GM18511 (cell line): ENCODE data around the gene COL5A1.

ENCODE experiments used
- ATAC-seq: cut with Tn5 transposase; IDR thresholded peaks from one replicate; pipeline ENCODE4 v1.9.1; 2021; ENCODE audit warnings: mild to moderate bottlenecking, moderate library complexity; ENCODE audit not compliant: unreplicated experiment

Gene COL5A1

DNA sequence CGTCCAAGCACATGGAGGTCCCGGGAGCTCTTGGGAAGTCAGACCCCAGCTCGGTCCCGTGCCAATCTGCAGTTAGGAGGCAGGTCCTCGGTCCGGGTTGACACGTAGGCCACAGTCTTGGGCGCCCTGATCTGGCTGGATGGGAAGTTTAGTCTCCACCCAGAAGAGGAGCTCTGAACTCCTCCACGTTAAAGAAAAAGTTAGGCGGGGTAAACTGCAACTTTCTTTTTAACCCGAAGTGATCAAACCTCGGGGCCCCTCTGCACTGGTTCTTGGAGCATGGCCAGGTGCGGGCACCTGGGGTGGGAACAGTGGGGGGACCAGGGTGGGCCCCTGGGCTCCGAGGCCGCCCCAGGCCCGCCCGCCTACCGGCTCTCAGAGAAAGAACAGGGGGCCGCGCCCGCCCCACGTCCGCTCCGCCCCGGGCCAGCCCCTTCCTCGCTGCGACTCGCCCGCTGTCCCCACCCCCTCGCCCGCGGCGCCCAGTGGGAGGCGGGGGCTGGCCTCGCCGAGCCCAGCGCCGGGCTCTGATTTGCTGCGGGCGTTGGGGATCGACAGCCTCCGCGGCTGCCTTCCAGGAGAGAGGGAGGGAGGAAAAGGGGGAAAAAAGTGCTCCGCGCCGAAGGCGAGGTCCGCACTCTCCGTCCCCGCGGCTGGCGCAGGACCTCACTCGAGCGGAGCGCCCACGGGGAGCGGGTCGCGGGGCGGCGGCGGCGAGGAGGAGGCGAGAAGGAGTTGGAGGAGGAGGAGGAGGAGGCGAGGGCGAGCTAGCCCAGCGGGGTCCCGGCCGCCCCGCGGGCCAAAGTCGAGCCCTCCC is at the start of gene COL5A1:
COL5A1 (plus strand) TSS at position 631 of the 817 bp plus-strand sequence. CDS start 385 bp downstream, outside the sequence.
- ATAC-seq: no peak

DNA sequence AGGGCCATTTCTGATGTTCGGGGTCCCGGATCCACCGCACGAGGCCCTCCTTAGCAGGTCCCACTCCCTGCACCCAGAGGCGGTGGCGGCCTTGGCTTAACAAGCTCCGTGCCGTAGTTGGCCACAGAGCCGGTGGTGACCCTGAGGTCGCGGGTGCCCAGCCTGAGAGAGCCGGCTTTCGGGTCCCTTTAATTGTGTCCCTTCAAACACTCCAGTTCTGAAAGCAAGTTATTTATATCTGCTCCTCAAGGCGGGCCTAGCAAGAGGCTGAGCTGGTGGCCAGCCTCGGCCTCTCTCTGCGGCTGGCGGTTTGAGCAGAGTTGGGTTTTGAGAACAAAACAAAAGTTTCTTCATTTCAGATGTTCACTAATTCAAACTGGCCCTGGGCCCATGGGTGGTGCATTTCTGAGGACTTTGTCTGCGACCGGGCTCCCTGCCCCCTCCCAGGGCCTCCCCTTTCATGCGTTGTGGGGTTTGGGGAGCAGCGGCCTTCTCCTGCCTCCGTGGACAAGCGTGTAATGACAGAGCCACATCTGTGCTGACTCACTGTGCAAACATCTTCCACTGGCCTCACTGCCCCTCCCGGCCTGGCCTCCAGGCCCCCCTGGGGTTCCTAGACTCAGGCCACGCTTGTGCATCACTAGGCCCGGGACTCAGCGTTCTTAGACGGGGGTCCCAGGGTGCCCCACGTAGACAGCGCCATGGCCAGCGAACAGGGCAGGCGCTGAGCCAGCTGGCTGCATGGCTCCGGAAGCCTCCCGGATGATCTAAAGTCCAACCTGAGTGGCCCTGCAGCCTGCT is 49.4 kb upstream of the COL5A1 start:
- no peak for ATAC-seq

DNA sequence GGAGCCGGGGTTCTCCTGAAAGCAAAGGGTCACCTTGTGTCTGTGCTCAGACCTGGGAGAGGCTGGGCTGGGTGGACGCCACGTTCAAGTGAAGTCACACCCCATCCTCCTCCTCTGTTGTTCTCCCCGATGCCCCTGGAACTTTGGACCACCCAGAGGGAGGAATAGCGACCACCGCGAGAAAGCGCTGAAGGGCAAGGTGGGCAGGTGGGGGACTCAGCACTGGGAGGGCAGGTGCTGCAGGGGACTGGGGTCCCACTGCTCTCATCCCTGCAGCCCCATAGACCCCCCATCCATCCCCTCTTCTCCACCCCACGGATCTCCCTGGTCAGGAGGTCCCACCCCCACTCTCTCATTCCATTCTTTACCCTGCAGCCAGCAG is 48.8 kb upstream of the COL5A1 start:
- no peak for ATAC-seq

DNA sequence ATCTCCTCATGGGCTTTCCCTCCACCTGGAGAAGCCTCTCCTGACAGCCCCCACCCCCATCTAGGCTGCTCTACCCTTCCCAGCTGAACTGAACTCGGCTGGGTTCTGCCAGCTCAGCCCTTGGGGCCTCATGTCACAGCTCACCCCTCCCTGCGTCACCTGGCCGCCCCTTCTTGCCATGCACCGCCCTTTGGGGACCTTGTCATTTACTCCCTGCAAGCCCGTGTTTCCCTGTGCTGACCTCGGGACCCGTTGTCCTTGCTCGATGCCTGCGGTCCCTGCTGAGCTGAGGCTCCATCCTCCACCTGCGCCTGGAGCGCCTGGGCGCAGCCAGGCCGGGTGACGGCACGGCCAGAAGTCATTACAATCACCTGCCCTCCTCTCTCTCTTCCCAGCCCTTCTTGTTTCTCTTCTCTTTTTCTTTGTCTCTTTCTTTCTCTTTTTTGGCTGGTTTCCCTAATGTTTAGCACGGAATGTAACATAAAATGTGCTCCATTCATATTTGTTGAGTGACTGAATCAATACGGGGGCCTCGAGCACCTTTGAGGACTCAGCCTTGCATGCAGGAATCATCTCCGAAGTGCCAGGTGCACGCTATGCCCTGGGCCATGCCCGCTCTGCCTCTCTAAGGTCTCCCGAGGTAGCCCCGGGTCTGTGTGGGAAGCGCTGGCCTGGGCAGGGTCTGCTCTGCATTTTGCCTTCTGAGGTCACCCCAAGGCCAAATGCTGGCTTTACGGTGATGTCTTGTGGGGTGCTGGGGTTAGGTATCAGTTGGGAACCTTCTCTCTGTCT is 48.1 kb upstream of the COL5A1 start:
- no peak for ATAC-seq

DNA sequence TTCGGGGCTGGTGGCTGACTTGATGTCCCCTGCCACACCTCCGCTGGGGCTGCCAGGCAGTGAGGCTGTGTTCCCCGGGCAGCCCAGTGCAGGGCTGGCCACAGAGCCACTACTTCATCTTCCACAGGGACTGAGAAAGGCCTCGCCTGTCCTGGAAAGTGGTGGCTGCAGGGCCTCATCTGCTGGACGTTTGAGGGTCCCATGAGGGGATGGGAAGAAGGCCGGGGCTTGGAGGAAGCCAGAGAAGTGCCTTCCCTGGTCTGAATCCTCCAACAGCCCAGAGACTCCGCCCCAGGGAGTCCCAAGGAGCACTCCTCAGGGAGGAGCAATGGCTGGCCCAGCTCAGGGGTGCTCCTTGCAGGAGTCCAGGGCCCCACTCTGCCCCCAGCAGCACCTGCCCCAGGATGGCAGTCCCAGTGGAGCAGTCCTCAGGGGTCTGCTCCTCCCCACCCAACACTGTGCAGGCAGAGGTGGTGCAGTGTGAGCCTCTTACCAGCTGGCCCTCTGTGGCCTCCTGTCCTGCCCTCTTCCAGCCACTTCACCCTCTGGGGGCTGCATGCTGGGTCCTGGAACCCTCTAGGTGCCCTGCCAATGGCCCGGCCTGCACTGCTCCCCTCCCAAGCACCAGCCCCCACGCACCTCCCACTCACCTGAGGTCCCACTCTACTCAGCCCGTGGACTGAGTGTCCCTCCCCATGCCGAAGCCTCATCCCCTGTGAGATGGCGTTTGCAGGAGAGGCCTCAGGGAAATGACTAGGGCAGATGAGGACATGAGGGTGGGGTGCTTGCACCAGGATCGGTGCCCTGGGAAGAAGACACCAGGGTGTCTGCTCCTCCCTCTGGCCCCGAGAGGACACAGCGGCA is 47.3 kb upstream of the COL5A1 start:
- no peak for ATAC-seq

DNA sequence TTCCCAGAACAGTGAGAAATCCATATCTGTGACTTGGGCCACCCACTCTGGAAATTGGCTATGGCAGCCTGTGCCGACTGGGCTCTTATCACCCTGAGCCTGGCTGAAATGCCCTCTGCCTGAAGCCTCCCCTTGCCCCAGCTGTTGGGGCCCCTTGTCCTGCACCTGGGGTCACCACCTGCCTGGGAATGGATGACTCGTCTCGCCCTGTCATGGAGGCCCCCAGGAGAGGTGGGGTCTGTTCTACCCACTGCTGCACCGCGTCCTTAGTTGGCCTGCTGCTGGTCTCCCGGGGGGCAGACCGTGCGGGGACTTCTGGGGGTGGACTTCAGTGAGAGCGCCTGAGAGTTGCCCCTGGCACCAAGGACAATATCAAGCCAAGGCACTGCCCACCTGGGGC is 46.6 kb upstream of the COL5A1 start:
- no peak for ATAC-seq

DNA sequence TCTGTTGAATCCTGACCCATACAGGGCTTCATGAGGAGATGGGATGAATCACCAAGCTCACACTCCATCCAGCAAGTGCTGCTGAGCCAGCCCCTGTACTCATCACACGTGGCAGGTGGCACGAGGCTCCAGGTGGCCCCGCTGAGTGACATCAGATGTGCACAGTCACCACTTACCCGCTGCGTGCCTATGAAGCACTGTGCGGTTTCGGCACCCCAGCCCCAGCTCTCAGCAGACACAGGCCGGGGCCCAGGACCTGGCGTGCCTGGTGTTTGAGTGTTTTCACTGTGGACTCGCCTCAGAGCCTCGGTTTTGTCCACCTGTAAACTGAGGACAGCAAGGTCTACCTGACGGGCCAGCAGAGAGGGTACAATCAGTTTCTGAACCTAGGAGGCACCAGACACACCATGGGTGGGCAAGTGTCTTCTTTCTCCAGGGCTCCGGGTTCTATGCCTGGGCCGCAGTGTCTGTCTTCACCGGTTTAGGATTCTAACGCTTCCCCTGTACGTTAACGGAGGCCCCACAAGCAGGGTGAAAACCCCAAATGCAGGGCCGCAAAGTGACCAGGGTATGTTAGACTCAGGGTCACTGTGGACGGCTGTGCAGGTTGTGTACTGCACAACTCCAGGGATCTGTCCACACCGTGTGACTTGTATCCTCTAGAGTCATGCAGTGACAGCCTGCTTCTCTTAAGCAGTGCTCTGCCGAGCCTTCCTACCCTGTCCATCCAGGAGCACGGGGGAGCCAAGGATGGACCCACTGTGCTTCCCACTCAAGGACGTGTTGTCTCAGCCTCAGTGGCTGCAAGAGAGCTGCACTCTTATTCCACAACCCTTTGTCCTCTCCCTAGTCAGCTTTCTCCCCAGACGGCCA is 44.3 kb upstream of the COL5A1 start:
- no peak for ATAC-seq

DNA sequence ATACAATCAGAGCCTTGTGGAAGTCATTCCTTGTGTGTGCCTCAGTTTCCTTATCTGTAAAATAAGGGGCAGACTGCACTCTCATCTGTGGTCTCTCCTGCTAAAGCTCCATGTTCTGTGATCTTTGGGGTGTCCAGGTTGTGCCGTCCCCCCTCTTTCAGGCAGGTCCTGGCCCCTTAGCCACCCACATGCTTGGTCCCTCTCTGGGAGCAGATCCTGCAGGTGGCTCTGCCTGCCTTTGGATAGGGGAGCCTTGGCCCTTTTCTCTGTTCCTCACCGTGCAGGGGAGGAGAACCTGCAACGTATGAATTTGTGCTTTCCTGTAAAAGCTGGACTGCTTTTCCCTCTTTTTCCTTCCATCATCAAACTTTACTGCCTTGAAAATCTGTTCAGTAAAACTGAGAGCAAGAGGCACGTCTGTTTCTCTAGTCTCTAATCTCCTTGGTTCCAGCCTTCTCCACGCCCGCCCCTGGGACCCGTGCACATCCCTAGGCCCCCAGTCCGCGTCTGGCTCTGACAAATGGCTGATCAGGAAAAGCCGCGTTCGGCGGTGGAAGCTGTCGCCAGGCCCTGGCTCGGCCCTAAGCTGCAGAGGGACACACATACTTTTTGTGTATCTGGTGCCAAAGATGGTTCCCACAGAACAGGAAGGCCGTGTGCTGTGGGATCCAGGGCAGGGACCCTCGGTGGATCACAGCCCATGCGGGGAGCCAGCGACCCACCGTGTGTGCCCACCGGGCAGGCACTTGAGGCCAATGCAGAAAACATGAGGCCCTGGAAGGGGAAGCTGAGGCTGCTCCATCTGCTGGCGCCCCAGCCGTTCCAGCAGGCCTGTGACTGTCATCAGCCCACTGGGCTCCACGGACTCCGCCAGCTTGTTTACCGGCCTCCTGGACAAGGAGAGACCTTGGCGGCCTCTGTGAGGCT is 43.4 kb upstream of the COL5A1 start:
- ATAC-seq: no peak

DNA sequence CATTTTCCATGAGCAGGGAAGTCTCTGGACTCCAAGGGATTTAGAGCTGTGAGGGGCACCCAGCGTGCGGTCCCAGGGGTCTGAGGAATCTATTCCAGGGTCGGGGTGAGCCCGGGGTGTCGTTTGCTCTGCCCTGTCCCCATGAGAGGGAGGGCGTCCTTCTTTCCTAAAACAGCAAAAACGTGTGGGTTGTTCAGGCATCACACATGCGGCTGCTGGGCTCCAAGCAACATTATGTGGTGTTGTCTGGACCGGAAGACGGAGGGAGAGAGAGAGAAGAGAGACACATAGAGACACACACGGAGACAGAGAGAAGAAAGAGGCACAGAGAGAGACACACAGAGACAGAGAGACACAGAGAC is 42.7 kb upstream of the COL5A1 start:
- no peak for ATAC-seq

DNA sequence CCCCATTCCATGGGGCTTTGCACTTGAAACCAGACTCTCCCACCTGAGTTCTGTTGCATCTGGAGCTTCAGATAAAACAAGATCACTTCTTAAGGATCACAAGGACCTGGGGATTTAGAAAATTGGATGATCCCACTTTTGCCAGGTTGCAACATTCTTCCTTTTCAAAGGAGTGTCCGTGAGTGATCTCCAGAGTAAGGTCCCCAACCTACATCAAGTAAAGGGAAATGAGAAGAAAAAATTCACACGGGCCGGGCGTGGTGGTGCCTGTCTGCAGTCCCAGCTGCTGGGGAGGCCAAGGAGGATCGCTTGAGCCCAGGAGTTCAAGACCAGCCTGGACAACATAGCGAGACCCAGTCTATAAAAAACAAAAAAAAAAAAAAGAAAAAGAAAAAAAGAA is 41.2 kb upstream of the COL5A1 start:
- no peak for ATAC-seq

DNA sequence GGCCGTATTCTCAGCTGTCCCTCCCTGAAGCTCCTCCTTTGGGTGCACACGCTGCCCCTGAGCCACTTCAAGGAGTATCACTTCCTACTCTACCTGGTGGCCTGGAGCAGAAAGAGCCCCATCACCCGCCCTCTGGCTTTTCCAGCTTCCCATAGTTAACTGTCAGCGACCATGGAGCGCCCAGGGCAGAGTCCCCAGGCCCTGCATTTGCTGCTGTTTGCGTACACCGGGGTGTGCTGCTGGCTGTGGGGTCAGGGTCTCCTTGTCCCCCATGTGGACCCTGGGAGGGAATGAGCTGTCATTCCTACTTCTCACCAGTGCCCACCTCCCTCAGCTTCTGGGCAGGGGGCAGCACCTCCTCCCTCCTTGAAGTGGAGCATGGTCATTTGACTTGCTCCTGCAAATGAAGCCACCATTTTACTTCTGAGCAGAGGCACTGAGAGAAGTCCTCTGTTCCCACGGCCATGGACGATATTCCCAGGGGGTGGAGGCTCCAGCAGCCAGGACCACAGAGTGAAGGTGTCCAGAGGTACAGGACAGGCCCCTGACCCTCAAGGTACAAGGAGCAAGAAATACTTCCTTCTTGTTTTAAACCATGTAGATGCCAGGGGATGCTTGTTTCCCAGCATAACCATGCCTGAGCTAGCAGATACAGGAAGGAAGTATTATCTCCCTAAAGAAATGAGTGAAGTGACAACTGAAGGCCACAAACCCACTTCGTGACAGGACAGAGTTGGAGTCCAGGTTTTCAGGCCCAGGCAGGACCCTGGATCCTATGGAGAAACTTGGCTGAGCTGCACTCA is 40.6 kb upstream of the COL5A1 start:
- no peak for ATAC-seq

DNA sequence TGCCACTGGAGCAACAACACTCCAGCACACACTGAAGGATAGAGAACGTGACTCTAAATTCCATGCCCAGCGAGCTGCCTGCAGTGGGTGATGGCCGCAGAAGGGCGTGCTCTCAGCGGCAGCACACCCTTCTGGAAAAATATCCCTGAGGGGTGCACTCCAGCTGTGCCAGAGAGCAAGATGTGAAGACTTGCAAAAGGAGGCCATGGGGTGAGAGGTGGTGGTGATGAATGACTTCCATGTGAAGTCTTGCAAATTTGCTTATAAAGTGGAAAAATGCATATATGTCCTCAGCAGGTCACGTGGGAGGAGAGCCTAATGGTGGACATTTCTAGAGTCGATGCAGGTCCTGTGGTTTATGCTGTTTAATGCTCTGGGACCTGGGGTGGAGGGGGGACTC is 39.8 kb upstream of the COL5A1 start:
- no peak for ATAC-seq

DNA sequence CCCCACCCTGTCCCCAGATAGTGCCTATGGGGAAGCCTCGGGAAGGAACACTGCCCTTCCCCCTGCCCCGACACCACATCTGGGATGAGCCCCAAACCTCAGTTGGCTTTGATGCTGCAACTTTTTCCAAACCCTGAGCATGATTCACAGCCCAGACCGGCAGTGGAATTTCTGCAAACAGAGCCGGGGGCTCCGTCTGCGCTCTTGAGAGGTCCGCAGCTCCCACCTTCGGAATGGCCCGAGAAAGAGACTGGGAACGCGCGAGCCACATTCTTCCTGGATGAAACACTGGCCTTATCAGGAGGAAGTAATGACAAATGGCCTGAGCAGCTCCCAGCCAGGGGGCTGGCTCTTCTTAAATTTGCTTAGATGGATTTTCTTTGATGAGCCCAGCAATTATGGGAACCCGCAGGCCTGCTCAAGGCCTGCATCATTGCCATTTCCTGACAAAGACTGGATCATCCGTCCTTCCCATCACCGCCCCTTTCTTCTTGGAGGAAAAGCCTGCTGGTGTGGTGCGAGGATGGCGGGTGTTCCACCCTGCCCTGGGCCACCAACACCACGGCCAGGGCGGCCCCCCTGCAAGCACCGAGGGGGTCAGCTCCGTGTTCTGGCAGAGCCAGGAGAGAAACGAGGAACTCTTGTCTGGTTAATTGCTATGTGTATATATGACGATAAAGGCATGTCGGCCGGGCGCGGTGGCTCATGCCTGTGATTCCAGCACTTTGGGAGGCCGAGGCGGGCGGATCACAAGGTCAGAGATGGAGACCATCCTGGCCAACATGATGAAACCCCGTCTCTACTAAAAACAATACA is 38.8 kb upstream of the COL5A1 start:
- no peak for ATAC-seq

DNA sequence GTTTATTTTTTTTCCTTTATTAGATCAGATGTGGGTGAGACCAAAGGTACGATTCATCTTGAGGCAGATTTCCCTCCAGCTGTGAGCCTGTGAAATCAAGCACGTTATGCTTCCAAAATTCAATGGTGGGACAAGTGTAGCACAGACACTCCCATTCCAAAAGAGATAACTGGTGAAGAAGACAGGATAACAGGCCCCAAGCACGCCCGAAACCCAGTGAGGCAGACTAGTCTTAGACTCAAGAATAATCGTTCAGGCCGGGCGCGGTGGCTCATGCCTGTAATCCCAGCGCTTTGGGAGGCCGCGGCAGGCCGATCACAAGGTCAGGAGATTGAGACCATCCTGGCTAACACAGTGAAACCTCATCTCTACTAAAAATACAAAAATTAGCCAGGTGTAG is 36.8 kb upstream of the COL5A1 start:
- ATAC-seq: no peak

DNA sequence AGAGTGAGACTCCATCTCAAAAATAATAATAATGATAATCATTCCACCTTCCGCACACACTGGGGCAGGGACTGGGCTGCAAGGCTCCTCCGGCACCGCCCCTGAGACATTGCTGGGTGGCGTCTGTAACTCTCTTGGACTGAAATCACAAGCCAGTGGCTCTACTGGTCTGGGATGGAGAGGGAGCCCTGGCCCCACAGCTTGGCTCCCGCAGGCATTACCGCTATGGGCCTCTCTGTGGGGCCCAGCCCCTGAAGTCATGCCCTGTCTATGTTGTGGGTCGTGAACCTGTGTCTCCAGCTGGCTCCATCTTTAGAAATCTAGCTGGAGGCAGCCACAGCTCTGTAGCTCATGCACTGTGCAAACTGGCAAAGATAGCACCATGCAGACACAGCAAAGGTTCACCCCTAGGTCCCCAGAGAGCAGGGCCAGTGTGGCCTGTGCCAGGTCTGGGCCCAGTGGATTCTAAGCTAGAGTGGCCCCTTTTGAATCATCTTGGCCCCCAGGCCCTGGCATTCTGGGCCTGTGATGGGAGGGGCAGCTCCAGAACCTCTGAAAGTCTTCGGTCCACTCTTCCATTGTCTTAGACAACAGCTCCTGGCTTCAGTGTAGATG is 36.1 kb upstream of the COL5A1 start:
- no peak for ATAC-seq

DNA sequence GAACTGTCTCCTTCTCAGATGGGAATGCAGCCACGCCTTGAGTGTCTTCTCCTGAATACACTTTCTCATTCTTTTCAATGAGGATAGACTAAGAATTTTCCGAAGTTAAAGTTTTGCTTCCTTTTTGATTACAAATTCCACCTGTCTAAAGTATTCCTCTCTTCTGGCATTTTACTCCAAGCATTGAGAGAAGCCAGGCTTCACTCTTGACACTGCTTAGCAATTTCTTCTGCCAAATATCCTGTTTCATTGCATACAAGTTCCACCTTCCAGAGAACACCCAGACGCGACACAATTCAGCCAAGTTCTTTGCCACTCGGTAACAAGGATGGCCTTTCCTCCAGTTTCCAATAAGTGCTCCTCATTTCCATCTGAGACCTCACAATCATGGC is 35.6 kb upstream of the COL5A1 start:
- no peak for ATAC-seq
